HG03159 (cell line): ENCODE data around the gene GABRD.

Experiments
- ATAC-seq: cut with Tn5 transposase; IDR thresholded peaks from one replicate; pipeline ENCODE4 v1.9.1; 2021; ENCODE audit warnings: mild to moderate bottlenecking, moderate library complexity; ENCODE audit not compliant: unreplicated experiment

GABRD gene

DNA sequence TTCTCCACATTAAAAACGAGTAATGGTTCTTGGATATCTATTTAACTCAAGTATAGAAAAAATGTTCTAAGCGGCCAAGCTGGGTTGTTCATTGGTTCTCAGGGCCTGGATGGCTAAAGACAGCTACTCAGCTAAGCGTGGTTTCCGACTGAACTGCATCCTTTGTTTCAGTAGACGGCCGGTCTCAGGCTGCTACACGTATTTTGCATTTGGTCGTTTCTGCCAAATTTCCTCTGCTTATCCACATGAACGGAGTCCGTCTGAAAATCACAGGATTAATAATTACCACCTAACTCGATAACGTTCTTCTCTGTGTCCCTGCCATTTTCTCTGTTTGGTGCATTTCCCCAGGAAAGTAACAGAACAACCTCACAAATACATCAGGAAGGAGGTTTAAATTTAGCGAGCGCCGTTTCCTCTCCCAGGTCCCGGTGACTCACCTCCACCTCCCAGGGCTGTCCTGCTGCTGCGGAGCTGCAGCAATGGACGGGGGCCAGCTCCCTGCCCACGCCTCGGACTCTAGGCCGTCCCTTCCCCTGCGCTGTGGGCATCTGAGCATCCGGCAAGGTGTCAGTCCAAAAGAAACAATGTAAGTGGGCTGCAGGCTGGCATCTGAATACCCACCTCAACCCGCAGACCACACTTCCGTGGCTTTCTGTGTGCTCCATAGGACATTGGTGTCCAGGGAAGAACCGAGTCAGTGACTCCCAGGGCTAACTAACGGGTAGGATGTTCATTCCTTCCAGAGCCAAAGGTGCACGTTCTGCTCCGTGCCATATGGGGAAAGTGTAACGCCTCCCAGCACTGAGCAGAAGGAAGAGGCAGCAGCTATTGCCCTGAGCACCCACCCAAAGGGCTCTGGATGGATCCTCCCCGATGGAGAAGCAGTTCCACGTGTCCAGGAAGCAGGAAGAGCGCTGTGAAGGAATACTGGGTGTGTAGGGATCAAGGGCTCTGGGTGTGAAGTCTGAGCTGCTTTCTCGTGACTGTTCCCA lies 4.1 kb upstream of the GABRD start:
- no peak for ATAC-seq

DNA sequence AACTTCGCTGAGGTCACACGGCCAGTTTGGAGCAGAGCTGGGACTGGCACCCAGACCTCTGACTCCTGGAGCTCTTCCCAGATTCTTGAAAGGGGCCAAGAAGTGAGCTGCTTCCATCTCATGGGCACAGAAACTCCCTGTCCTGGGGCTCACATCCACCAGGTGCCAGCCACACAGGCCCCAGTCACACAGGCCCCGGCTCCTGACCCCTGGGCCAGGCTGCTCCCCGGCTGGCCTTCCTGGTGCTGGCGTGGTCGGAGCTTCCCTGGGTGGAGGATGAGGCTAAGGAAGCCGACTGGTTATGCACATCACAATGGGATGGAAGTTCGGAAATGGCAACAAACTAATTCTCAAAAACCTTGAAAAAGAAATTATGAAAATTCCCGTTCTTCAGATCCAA lies 3.0 kb upstream of the GABRD start:
- ATAC-seq, result no peak

DNA sequence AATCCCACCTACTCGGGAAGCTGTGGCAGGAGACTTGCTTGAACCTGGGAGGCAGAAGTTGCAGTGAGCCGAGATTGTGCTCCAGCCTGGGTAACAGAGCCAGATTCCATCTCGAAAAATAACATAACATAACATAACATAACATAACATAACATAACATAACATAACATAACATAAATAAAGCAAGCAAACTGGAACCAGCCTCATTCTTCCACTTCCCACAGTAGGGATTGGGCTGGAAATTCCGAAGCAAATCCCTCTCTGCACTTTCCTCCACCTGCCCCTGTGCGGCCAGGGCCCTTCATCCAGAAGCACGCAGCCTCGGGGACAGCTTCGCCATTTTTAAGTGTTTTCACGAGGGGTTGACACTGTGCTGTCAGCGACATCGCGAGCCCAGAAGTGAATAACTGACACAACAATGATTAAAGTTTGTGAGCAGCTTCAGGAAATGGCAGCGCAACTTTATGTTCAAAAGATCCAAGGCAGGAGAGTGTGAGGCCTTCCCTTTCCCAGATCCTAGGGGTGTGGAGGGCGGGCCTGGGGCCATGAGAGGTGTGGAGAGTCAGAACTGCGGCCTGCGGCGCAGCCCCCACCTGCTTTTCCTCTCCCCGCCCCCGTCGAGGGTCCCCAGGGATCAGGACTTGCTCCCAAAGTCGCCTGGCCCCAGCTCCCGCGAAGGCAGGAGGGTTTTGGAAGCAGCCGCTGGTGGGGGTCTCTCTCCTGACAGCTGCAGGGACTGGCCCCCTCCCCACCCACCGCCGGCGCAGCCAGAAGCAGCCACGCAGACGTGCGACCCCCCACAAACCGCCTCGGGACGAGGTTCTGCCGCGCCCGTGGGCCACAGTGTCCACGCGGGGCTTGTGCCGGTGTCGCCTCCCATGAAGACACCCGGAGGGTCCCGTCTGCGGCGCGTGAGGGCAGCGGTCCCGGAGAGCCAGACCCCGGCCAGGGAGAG lies 651 bp upstream of the GABRD start:
- no peak for ATAC-seq

DNA sequence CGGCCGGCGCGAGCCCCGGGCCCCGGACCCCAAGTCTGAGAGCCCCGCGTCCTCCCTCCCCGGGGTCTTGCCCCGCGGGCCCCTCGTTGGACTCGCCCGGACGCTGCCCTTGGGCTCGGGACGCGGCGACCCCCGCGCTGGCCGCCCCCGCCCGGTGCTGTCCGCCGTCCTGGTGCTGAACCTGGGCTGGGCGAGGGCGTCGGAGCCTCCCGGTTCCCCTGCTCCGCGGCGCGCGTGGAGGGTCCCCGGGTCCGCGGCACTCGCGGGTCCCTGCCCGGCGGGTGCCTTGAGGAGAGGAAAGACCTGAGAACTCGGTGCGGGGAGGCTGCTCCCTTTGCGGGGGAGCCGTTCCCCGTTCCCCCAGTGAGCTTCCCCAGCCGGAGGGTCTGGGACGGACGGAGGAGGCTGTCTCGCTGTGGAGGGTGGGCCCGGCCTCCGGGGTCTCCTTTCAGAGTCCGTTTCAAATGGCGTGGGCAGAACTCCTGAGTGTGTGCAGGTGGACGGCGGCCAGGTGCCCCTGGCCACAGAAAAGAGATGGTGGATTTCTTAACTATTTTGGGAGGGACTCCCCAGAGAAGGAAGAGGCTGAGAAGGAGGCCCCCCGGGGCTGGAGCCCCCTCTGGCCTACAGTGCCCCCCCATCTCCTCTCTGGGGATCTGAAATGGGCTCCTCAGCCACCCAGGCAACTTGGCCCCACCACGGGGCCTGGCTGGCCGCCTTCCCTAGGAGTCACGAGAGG lies 595 bp downstream of the GABRD start:
- no peak for ATAC-seq

DNA sequence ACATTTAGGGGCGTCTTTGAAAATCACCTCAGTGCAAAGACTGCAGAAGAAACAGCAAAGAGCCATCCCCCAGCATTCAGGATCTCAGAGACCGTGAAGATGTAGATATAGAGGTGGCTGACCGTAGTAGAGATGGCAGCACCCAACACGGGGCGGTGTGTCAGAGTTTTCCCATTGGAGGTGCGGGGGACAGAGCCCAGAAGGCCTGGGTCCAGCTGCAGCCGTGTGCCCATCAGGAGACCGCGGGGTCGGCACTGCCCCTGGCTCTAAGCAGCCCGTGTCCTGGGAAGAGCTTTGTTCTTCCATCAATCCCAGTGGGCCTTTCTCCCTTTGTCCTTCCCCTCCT lies 1.1 kb downstream of the GABRD start:
- no peak for ATAC-seq

DNA sequence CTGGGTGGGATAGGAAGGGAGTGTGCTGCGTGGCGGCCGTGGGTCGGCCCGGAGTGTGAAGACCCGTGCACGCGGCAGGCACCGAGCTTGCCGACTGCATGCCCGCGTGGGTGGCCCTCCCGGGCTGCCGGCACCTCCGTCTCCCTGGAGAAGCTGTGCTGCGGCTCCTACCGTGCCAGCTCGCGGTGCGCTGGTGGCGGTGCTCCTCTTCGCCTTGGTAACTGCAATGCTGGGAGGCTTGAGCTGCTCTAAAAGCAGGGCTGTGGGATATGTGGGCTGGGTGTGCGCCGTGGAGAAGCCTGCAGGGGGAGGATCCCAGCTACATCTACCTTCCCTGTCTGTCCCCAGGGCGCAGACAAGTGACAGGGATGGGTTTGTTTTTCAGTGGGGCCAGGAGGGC lies 2.4 kb downstream of the GABRD start:
- no peak for ATAC-seq

DNA sequence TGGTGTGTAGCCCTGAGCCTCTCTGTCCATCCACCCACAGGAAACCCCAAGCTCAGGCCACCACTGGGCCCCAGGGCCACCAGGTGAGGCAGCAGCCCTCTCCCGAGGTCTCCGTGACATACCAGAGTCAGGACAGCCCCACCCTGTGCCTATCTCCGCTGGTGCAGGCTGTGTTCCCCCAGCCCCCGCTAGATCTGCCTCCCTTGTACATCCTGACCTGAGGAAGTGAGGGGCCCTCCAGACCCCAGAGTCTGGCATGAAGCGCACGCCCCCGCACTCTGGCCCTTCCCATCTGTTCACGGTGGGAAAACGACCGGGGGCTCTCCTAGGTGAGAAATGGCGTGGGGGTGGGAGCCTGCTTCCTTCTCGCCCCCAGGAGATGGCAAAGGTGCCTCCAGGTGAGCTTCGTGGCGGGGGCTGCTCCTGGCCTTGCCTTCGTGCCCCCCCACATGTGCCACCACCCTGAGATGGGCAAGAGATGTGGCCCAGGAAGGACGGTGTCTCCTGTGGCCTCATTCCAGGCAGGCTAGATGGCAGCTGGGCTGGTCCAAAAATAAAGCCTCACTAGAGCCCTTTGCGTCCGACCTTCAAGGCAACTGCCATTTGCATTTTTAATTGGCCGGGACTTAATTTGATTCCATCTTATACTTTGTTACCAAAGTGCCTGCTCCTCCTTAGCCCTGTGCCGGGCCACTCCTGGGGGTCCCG lies 3.1 kb downstream of the GABRD start:
- no peak for ATAC-seq

DNA sequence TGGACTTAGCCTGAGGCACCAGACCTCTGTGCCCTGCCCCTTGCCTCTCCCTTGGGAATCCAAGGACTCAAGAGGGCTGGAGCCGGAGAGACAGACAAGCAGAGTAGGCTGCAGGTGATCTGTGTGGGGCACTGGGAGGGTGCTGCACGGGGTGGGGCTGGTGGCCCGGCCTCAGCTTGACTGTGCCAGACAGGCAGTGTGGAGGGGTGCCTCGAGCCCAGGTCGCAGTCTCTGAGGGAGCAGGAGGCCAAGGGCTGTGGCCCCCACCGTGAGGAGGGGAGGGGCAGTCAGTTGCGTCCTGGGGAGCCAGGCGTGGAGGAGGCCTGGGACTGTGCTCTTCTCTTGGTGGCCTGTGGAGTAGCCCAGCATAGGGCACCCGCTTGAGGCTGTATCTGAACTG lies 4.0 kb downstream of the GABRD start:
- no peak for ATAC-seq

DNA sequence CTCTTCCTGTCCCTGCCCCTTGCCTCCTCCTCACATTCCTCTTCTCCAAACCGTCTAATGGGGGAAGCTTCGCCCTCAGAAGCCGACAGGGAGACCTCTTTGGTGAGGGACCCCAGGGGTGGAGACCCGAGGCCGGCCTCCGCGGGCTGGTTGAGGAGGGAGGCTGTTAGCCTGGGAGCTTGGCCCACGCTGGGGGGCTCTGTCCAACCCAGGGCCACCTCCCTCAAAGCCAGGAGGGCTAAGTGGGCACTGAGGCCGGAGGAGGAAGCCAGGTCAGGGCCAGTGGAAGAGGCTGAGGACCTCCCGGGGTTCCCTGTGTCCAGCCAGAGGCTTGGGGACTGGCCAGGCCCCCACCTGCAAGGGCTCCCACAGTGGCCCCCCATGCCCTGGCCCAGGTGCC lies 5.3 kb downstream of the GABRD start:
- ATAC-seq, result no peak

DNA sequence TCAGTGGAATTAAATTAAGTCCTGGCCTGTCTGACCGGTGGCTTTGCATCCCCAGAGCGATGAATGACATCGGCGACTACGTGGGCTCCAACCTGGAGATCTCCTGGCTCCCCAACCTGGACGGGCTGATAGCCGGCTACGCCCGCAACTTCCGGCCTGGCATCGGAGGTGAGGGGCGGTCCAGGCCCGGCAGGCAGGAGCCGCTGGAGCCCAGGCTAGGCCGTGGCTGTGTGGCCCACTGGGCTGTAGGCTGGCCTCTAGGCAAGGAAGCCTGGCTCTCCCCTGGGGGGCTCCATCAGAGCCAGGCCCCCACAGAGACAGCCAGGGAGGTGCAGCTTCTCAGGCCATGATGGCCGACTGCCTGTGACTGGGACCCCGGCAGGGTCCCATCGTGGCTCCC lies 5.7 kb downstream of the GABRD start:
- no peak for ATAC-seq

DNA sequence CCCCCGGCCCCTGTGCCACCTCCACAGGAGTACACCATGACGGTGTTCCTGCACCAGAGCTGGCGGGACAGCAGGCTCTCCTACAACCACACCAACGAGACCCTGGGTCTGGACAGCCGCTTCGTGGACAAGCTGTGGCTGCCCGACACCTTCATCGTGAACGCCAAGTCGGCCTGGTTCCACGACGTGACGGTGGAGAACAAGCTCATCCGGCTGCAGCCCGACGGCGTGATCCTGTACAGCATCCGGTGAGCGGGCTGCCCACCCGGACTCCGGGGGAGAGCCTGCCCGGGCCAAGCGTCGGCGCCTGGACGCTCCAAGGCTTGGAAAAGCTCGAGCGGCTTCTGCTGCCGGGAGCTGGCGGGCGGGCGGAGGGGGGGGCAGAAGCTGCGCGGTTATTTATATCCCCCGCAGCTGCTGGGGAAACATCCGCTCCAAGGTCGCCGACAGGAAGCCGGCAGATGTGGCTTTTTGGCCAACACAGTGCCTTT lies 6.4 kb downstream of the GABRD start:
- no peak for ATAC-seq

DNA sequence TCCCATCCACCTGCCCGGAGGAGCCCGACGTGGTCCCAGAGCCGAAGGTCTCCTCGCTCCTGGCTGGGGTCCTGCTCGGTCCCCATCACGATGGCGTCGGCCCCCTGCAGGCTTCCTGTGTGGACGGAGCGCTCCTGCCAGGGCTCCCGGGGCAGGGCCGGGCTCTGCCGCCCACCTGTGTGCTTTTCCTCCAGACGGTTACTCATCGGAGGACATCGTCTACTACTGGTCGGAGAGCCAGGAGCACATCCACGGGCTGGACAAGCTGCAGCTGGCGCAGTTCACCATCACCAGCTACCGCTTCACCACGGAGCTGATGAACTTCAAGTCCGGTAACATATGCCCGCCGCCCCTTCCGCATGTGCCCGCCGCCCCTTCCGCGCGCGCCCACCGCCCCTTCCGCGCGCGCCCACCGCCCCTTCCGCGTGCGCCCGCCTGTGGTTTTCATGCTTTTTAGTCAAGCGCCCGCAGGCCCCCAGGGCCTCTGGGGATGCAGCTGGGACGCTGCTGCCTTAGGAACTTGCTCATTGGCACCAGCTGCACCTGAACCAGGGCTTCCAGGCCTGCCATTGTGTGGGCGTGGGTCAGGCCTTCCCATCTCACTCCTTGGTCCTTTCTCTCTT lies 8.9 kb downstream of the GABRD start:
- ATAC-seq, result no peak

DNA sequence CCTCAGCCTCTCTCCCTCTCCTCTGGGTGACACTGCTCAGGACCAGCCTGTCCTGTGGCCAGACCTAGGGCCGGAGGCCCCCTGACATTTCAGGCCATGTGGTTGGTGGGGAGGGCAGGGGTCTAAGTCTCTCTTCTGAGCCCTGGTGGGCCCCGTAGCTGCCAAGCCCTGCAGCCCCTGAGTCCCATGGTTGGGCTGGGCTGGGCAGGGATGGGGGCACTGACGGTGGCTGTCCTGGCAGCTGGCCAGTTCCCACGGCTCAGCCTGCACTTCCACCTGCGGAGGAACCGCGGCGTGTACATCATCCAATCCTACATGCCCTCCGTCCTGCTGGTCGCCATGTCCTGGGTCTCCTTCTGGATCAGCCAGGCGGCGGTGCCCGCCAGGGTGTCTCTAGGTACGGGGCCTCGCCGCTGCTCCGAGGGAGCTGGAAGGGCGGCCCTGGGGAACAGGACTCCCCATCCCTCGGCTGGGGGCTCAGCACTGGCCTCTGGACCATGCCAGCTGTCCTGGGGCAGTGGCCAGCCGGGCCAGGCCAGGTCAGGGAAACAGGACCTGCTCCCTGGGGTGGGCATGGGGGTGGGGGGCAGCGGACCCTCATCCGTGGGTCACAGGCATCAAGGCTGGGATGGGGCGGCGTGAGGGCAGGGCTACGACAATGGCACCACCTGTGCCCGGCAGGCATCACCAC lies 9.9 kb downstream of the GABRD start:
- no peak for ATAC-seq

DNA sequence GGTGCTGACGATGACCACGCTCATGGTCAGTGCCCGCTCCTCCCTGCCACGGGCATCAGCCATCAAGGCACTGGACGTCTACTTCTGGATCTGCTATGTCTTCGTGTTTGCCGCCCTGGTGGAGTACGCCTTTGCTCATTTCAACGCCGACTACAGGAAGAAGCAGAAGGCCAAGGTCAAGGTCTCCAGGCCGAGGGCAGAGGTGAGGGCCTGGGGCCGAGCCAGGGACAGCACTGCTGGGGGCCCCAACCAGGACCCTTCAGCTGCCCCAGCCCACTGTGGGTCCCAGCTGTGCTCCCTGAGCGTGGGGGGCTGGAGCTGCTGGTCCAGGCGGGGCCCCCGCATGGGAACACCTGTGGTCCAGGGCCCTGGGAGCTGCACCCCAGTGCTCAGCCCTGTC lies 10.4 kb downstream of the GABRD start:
- ATAC-seq, result no peak

DNA sequence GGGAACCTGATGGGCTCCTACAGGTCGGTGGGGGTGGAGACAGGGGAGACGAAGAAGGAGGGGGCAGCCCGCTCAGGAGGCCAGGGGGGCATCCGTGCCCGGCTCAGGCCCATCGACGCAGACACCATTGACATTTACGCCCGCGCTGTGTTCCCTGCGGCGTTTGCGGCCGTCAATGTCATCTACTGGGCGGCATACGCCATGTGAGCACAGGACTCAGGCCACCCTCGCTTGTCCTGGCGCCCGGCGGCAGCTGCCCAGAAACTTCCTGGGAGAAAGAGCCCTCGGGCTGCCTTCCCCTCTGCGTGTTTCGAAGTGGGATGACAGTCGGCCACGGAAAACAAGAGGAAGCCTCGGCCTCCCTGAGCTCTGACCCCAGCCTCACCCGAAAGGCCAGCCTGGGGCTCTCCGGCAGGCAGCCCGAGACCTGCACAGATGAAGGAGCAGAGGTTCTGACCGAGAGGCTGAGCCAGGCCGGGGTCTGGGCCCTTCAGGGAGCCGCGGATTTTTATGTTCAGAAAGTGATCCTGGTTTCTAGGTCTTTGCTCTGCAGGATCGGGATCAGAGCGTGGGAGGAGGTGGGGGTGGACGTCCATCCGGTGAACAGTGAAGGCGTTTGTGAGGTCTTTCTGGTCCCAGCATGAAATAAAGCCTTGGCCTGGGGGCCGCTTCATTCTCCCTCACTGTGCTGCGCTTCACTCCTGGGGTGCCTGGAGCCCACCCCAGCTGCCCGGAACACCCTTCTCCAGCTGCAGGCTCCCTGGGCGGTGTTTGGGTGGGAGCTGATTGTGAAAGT lies 11.1 kb downstream of the GABRD start:
- ATAC-seq, result no peak

DNA sequence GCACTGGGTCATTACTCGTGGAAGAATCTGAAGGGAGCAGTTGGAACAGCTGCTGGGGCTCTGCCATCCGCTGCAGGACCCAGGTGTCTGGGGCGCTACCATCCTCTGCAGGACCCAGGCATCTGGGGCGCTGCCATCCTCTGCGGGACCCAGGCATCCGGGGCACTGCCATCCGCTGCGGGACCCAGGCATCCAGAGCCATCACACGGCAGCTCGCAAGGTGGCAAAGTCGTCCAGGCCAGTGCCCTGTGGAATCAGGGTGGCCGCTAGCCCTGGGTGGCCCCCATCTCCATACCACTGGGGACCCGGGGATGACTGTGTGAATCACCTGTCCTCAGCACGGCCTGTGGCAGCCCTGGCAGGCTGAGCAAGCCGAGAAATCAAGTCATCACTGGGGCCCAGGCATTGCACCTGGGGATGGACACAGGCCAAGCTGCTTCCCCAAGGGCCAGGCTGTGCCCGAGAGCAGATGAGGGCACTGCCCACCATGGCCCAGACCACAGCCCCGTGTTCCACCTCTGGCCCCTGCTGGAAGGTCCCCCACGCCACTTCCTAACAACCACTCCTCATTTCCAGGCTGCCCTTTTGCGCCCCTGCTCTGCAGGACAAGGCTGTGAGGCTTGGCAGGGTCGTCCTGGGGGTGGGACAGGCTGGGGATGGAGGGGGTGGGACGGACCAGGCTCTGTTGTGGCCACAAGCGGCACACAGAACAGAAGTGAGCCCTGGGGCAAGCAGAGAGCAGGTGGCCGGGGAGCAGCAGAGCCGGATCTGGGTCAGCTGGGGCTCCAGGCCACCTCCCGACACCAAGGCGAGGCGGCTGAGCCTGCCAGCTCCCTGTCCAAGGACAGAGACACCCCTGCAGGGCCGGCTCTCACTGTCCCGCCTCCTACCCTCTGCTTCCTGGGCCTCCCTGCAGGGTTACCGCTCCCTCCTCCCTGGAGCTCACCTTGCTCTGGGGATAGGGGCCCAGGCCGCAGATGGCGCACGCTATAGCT lies 12.7 kb downstream of the GABRD start:
- no peak for ATAC-seq

DNA sequence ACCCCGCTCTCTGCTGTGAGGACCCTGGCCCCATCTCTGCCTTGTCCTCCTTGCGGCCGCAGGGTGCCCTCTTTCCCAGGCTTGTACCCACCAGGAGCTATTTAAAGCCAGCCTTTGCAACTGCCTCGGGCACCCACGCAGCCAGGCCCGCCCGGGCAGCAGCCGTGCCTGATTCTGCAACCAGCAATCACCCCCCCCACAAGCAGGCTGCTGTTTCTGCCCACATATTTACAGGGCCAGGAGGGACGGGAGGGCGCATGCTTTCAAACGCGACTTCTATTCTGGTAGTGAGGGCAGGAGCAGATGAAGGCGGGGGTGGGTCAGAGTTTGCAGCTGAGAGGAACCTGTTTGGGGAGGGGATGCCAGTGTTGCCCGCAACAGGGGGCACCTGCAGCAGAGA lies 13.6 kb downstream of the GABRD start:
- ATAC-seq, result no peak
